ENCODE data around the gene PLCH1. TPM values are rescaled to one million over a fixed set of nuclear protein-coding genes. Genes with fewer than 3 reads are reported as not detected.

PLCH1 gene
- polyA plus RNA-seq, 1 experiment: 0.04 TPM

DNA sequence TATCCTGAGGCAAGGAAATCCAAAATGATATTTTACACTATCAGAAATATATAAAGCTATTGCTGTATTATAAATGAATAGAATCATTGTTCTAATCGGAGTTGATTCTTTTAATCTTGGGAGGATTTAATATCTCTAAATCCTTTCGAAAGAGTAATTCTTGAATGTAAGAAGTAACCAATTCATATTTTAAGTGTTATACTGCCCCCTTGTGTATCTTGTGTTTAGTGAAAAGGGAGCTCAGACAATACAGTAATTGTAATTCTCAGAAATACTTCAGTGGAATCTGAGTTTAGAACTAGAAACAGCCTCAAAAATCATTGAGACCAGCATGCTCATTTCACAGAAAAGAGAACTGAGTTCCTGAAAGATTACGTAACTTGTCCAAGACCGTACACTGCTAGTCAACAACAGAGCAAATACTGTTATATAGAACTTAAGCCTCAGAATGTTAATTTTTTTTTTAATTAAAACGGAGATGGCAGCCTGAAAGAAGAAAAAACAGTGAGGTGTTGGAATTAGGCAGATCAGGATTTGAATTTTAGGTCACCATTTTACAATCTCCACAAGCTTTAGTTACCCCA, 42.9 kb downstream of the PLCH1 start:
- Histone ChIP-seq H3K27me3 (ENCODE audit: control insufficient read depth, insufficient read depth, low read length) (no peaks in the 10 kb centered on the region), H3K9me3 (ENCODE audit: control insufficient read depth, insufficient read depth, low read length) (no peaks in the 10 kb centered on the region), H3K27ac (ENCODE audit: low read depth, low read length) (no peak overlapping the region), H3K4me3 (ENCODE audit: low read depth, low read length) (no peak overlapping the region)
- ChIA-PET CTCF (interaction anchor here (0.5 to 5.2 kb wide), 57 partner anchors 10 to 1902 kb away, joined by 3 to 204 read pairs (median 4); partner anchors contain the start of genes C3orf33 and DHX36), POLR2A (no interaction called here)
- DNase-seq (ENCODE audit: low read depth, low spot score): peak; percentile 8
- TF ChIP-seq, protein P1, sequence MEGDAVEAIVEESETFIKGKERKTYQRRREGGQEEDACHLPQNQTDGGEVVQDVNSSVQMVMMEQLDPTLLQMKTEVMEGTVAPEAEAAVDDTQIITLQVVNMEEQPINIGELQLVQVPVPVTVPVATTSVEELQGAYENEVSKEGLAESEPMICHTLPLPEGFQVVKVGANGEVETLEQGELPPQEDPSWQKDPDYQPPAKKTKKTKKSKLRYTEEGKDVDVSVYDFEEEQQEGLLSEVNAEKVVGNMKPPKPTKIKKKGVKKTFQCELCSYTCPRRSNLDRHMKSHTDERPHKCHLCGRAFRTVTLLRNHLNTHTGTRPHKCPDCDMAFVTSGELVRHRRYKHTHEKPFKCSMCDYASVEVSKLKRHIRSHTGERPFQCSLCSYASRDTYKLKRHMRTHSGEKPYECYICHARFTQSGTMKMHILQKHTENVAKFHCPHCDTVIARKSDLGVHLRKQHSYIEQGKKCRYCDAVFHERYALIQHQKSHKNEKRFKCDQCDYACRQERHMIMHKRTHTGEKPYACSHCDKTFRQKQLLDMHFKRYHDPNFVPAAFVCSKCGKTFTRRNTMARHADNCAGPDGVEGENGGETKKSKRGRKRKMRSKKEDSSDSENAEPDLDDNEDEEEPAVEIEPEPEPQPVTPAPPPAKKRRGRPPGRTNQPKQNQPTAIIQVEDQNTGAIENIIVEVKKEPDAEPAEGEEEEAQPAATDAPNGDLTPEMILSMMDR (IDR thresholded peaks at IDR 0.05; ENCODE audit: low read depth, low read length): peak; percentile 62

DNA sequence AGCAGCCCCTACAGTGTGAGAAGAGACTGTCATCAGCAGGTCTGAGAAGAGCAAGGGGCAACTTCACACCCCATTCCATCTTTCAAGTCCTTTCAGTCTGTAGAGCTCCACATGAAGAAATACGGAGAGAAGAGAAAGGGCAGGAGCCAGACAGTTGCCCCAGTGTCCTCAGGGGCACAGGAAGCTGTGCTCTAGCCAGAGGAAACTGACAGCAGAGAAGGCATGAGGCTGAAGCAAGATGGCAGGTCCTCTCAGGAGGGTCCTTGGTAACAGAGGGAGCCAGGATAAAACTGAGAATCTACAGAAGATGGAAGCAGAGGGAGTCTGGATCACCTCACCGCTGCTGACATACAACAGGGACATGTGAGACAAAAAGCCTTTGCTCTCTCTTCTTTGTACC, 47.3 kb downstream of the PLCH1 start:
- CTCF ChIA-PET: interaction anchor here (0.5 kb wide), 1 partner anchor 1269 kb away, joined by 3 read pairs; no protein-coding TSS in a partner anchor
- TF ChIP-seq, protein P1 (IDR thresholded peaks at IDR 0.05; ENCODE audit: low read depth, low read length): no peak
- DNase-seq (ENCODE audit: low read depth, low spot score): no peak
- H3K27me3 ChIP-seq (ENCODE audit: control insufficient read depth, insufficient read depth, low read length): no peaks in the 10 kb centered on the region
- H3K9me3 ChIP-seq (ENCODE audit: control insufficient read depth, insufficient read depth, low read length): no peaks in the 10 kb centered on the region
- no peak overlapping the region for H3K27ac ChIP-seq (ENCODE audit: low read depth, low read length)
- POLR2A ChIA-PET: no interaction called here
- no peak overlapping the region for H3K4me3 ChIP-seq (ENCODE audit: low read depth, low read length)

DNA sequence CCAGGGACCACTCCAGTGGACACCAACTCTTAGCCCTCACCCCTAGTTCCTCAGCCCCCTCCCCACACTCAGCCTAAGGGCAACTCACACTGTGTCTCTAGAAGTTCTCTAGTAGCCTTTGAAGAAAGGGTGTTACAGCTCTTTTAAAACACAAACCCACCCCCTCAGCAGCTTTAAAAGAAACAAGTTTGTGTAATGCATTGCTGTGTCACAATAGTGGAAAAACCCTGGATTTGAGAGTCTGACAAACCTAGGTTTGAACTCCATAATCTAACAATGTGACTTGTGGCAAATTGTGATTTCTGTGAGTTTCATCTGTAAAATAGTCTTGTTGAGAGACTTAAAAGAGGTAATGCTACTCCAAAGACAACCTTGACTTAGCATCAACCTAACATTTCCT, 54.0 kb downstream of the PLCH1 start:
- no peak for DNase-seq (ENCODE audit: low read depth, low spot score)
- CTCF ChIA-PET: interaction anchor here (0.5 to 1.2 kb wide), 2 partner anchors 11 to 308 kb away, joined by 6 to 10 read pairs; no protein-coding TSS in a partner anchor
- Histone ChIP-seq H3K27ac (ENCODE audit: low read depth, low read length) (no peak overlapping the region), H3K4me3 (ENCODE audit: low read depth, low read length) (no peak overlapping the region), H3K27me3 (ENCODE audit: control insufficient read depth, insufficient read depth, low read length) (no peaks in the 10 kb centered on the region), H3K9me3 (ENCODE audit: control insufficient read depth, insufficient read depth, low read length) (no peaks in the 10 kb centered on the region)
- TF ChIP-seq, protein P1 (IDR thresholded peaks at IDR 0.05; ENCODE audit: low read depth, low read length): no peak
- POLR2A ChIA-PET: no interaction called here

DNA sequence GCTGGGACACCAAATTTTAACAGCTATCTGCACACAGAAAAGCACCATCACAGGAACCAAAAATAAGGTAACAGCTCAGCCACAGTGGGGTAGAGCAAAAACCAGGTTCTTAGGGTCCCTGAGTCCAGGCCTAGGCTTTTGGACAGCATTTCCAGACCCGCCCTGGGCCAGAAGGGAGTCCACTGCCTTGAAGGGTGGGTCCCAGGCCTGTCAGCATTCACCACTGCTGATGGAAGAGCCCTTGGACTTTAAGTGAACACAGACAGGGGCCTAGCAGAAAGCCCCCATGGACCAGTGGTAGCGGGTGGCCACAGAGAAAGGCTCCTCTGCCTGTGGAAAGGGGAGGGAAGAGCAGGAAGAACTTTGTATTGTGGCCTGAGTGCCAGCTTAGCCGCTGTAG, 56.4 kb downstream of the PLCH1 start:
- Histone ChIP-seq H3K27ac (ENCODE audit: low read depth, low read length) (no peak overlapping the region), H3K4me3 (ENCODE audit: low read depth, low read length) (no peak overlapping the region), H3K9me3 (ENCODE audit: control insufficient read depth, insufficient read depth, low read length) (no peaks in the 10 kb centered on the region), H3K27me3 (ENCODE audit: control insufficient read depth, insufficient read depth, low read length) (no peaks in the 10 kb centered on the region)
- POLR2A ChIA-PET: no interaction called here
- TF ChIP-seq, protein P1 (IDR thresholded peaks at IDR 0.05; ENCODE audit: low read depth, low read length): no peak
- CTCF ChIA-PET: interaction anchor here (2.4 kb wide), 1 partner anchor 13 kb away, joined by 11 read pairs; no protein-coding TSS in a partner anchor
- DNase-seq (ENCODE audit: low read depth, low spot score): no peak

DNA sequence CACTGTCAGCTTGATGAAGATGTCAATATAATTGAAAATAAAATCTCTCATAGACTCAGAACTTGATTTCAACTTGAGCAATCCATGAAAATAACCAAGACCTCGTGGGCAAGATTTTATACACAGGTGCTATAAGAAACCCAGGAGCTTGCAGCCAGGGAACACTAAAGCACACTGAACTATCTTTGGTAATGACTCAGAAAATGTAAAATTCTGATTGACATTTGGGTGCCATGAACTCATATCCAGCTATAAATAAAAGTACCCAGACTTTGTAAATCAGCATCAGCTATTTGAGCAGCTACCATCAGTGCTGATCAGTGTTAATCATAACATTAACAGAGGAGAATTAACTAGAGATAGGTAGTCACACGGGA, 61.5 kb downstream of the PLCH1 start:
- H3K27ac ChIP-seq (ENCODE audit: low read depth, low read length): no peak overlapping the region
- TF ChIP-seq, protein P1 (IDR thresholded peaks at IDR 0.05; ENCODE audit: low read depth, low read length): no peak
- ChIA-PET POLR2A (no interaction called here), CTCF (interaction anchor here (0.7 to 1.6 kb wide), 3 partner anchors 18 to 301 kb away, joined by 3 to 5 read pairs (median 4); no protein-coding TSS in a partner anchor)
- no peak for DNase-seq (ENCODE audit: low read depth, low spot score)
- no peaks in the 10 kb centered on the region for H3K9me3 ChIP-seq (ENCODE audit: control insufficient read depth, insufficient read depth, low read length)
- no peaks in the 10 kb centered on the region for H3K27me3 ChIP-seq (ENCODE audit: control insufficient read depth, insufficient read depth, low read length)
- H3K4me3 ChIP-seq (ENCODE audit: low read depth, low read length): no peak overlapping the region
